Measurements from ENCODE around the gene FAM53C. TPM values are rescaled to one million over a fixed set of nuclear protein-coding genes. Genes with fewer than 3 reads are reported as not detected.

The FAM53C gene
- total RNA-seq, 1 experiment from 2014 or later, result 36.4 TPM

DNA sequence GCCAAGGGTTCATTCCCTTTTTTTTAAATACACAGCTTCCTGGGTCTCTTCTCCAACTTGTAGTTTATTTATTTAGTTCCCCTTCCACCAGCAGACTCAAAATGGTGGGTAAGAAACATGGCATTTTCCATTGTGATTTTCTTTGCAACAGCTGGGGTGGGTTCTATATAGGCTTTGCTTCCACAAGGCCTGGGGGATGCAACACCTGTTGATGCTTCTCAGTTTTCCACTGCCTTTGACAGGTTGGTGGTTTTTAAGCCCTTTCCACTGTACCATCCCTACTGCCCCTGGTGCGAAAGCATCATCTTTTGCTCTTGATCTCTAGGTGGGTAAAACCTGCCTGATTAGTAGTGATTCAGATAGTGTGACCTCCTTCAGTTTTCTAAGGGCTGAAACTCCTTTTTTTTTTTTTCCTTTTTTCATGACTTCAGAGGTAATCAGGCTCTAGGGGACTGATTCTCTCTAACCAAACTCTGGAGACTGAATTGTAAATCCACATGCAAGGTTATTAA is 22.9 kb downstream of the FAM53C start:
- ChIA-PET POLR2A (no interaction called here), RAD21 (ENCODE audit: low non-redundant PET in 1 of 2, low total read pairs in 2 of 2, uncharacterized antibody in 2 of 2, unreplicated experiment in 2 of 2) (no interaction called here), CTCF (interaction anchor here (1.0 kb wide), 1 partner anchor 8 kb away, joined by 5 read pairs; no protein-coding TSS in a partner anchor)
- H3K4me3 ChIP-seq (replicated peaks in 1 of 2; ENCODE audit: low read depth in 1 of 2, low read length in 2 of 2), result no peak overlapping the region
- no peaks in the 10 kb centered on the region for H3K27me3 ChIP-seq (ENCODE audit: insufficient read depth, low read length)
- no peaks in the 10 kb centered on the region for H3K4me1 ChIP-seq (ENCODE audit: control insufficient read depth in 1 of 2, insufficient read depth in 2 of 2, low read length in 2 of 2)
- H3K27ac ChIP-seq (ENCODE audit: low read depth, low read length), result no peak overlapping the region
- no peaks in the 10 kb centered on the region for H3K9me3 ChIP-seq (ENCODE audit: control insufficient read depth in 1 of 2, insufficient read depth in 1 of 2, low read depth in 1 of 2, low read length in 2 of 2)
- TF ChIP-seq SIN3A (IDR thresholded peaks at IDR 0.05; ENCODE audit: low read depth), result no peak
- TF ChIP-seq SRF (IDR thresholded peaks at IDR 0.05; ENCODE audit: low read depth), result no peak
- no peak for TF ChIP-seq SP1 (IDR thresholded peaks at IDR 0.05; ENCODE audit: low read depth)
- no peak for TF ChIP-seq EGR1 (IDR thresholded peaks at IDR 0.05; ENCODE audit: low read depth)
- no peak for TF ChIP-seq RAD21 (IDR thresholded peaks at IDR 0.05; ENCODE audit: low read depth)
- TF ChIP-seq EZH2 (IDR thresholded peaks at IDR 0.05), result no peak
- TF ChIP-seq ZFX (IDR thresholded peaks at IDR 0.05), result no peak
- TF ChIP-seq, protein P1, sequence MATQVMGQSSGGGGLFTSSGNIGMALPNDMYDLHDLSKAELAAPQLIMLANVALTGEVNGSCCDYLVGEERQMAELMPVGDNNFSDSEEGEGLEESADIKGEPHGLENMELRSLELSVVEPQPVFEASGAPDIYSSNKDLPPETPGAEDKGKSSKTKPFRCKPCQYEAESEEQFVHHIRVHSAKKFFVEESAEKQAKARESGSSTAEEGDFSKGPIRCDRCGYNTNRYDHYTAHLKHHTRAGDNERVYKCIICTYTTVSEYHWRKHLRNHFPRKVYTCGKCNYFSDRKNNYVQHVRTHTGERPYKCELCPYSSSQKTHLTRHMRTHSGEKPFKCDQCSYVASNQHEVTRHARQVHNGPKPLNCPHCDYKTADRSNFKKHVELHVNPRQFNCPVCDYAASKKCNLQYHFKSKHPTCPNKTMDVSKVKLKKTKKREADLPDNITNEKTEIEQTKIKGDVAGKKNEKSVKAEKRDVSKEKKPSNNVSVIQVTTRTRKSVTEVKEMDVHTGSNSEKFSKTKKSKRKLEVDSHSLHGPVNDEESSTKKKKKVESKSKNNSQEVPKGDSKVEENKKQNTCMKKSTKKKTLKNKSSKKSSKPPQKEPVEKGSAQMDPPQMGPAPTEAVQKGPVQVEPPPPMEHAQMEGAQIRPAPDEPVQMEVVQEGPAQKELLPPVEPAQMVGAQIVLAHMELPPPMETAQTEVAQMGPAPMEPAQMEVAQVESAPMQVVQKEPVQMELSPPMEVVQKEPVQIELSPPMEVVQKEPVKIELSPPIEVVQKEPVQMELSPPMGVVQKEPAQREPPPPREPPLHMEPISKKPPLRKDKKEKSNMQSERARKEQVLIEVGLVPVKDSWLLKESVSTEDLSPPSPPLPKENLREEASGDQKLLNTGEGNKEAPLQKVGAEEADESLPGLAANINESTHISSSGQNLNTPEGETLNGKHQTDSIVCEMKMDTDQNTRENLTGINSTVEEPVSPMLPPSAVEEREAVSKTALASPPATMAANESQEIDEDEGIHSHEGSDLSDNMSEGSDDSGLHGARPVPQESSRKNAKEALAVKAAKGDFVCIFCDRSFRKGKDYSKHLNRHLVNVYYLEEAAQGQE (IDR thresholded peaks at IDR 0.05; ENCODE audit: low read depth), result no peak
- TF ChIP-seq ZNF274 (IDR thresholded peaks at IDR 0.05; ENCODE audit: low read depth, low read length), result no peak
- TF ChIP-seq CBX3 (IDR thresholded peaks at IDR 0.05; ENCODE audit: low read depth), result no peak
- TF ChIP-seq CEBPB (IDR thresholded peaks at IDR 0.05; ENCODE audit: low read depth), result no peak
- TF ChIP-seq, protein P2, sequence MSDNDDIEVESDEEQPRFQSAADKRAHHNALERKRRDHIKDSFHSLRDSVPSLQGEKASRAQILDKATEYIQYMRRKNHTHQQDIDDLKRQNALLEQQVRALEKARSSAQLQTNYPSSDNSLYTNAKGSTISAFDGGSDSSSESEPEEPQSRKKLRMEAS (IDR thresholded peaks at IDR 0.05), result no peak
- no peak for TF ChIP-seq ELF1 (IDR thresholded peaks at IDR 0.05; ENCODE audit: borderline replicate concordance, low read depth)
- TF ChIP-seq TCF7L2 (IDR thresholded peaks at IDR 0.05; ENCODE audit: borderline replicate concordance, extremely low read depth, insufficient read depth, insufficient read length), result no peak
- no peak for TF ChIP-seq EZH2phosphoT487 (IDR thresholded peaks at IDR 0.05; ENCODE audit: borderline replicate concordance)
- TF ChIP-seq YY1 (IDR thresholded peaks at IDR 0.05; ENCODE audit: extremely low read depth, insufficient replicate concordance, low read depth, low read length), result no peak
- no peak for TF ChIP-seq POLR2AphosphoS5 (IDR thresholded peaks at IDR 0.05; ENCODE audit: low read depth, low read length)
- intact Hi-C loops (cut with micrococcal nuclease), result no loop called here
- H3K4me2 ChIP-seq (ENCODE audit: low read length), result no peak overlapping the region
- ATAC-seq, result no peak
- no peak overlapping the region for H2AFZ ChIP-seq (ENCODE audit: low read depth, low read length, poor library complexity, severe bottlenecking)
- H3K36me3 ChIP-seq (ENCODE audit: control insufficient read depth in 1 of 2, insufficient read depth in 2 of 2, low read length in 2 of 2), result no peaks in the 10 kb centered on the region
- H4K20me1 ChIP-seq (ENCODE audit: insufficient read depth), result no peaks in the 10 kb centered on the region
- BruUV-seq (replicated peaks), result TSS peak; percentile 2
- peaks cover 90% of the 10 kb centered on the region for H3K79me2 ChIP-seq (ENCODE audit: insufficient read depth, low read length)
- no peak overlapping the region for H3K9ac ChIP-seq (ENCODE audit: low read length)
- no peaks in the 10 kb centered on the region for H3K9me2 ChIP-seq (ENCODE audit: insufficient read depth)
- no peak for DNase-seq (ENCODE audit: low read depth, low spot score)
